GM19324 (cell line): ENCODE measurements around the gene L1TD1.
"Not testable (repeated sequence)": the region's sequence is repeated elsewhere in the genome, so short reads cannot be mapped to it uniquely, and the experiment has no call there.

Experiments used
- ATAC-seq: cut with Tn5 transposase; IDR thresholded peaks from one replicate; pipeline ENCODE4 v1.9.1; 2021; ENCODE audit warnings: mild to moderate bottlenecking, moderate library complexity; ENCODE audit not compliant: unreplicated experiment, low FRiP score

The L1TD1 gene

DNA sequence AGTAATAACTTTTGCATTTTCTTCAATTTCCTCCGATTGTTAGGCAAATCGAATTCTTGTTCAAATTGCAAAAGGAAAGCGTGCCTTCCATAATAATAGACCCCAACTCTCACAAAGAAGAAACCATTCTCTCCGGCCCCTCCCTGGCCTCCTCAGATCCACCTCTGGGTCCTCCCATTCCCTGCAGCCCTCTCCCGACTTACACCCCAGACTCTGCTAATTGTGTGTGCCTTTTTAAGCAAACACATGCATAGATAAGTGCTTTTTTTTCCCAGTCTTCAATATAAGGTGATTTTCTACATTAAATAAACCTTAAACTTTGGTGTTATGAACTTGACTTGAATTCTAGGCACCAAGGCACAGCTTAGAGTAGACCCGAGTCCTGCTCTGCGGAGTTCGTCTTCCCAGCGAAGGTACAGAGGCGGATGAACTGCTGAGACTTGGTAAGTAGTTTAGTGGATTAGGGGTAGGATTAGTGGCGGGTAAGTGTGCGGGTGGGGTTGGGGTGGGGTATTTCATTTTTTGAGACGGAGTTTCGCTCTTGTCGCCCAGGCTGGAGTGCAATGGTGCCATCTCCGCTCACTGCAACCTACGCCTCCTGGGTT lies 1.5 kb downstream of the L1TD1 start:
- no peak for ATAC-seq

DNA sequence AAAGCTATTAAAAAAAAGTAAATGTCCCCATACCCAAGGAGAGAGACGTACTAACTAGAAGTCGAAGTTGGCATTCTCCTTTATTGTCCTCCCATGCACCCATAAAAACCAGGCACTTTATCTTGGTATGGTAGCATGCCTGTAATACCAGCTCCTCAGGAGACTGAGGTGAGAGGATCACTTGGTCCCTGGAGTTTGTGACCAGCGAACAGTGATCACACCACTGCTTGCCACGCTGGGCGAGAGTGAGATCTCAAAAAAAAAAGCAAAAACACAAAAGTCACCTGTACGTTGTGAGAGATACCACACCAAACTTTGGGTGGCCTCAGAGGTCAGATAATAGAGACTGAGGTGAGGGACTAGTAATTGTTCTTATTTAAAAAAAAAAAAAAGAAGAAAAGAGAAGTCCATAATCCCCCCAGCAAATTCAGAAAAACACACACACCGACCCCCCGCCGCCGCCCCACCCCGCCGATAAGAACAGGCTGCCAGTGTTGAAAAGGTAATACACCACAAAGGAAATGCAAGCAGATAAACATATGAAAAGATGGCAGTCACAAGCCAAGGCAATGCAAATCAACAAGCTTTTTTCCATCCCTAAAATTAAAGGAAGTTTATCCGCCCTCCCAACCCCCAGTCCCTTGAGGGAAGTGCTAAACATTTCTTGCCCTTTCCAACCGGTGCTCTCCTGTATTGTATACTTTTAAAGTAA lies 3.6 kb downstream of the L1TD1 start:
- no peak for ATAC-seq

DNA sequence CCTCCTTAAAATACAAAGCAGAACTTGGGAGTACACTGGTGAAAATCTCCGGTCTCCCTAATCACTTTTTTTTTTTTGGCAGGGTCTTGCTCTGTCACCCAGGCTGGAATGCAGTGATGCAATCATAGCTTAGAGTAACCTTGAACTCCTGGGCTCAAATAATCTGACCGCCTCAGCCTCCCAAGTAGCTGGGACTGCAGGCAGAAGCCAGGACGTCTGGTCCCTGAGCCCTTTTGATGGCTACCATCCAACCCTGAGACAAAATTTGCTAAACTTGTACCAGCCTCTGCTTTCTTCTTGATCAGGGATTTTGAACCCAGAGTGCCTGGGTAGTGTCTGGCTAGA lies 4.1 kb downstream of the L1TD1 start:
- no peak for ATAC-seq

DNA sequence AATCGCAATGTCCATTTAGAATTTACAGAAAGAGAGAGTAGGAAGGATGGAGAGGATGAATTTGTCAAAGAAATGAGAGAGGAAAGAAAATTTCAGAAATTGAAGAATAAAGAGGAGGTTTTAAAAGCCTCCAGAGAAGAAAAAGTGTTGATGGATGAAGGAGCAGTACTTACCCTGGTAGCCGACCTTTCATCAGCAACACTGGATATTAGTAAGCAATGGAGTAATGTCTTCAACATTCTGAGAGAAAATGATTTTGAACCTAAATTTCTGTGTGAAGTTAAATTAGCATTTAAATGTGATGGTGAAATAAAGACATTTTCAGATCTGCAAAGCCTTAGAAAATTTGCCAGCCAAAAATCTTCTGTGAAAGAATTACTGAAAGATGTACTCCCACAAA lies 12.5 kb downstream of the L1TD1 start:
- no peak for ATAC-seq

DNA sequence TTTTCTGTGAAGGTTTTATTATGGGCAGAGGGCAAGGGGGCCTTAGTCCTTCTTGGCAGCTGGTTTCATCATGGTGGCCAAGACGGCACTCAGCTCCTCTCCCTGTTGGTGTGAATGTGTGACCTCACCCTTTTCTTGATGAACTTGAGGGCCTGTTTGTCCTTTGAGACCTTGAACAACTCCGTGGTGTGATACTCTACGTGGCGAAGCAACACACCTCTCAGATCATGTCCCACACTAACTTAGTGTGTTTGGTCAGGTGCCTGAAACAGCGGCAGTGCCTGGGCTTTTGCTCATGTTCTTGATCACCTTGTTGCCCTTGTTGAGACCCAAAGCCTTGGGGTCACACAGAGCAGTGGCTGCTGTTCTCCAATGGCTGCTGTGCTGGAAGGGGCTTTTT lies 13.4 kb downstream of the L1TD1 start:
- ATAC-seq: no peak

DNA sequence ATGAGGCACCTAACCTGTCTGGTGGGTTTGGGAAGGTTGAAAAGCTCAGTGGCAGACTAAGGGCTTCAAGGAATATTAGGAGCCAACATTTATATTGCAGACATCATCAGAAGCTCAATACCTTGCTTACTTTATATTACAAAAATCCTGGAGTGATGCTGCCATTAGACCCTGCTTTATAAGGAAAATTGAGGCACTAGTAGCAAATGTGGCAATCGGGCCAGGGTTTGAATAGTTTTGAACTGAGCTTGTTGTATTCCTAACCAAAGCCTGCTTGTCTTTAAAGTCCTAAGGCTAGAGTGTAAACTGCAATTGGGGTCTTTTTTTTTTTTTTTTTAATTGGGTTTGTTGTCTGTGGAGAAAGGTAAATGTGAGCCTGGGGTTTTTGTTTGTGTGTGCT lies 14.3 kb downstream of the L1TD1 start:
- ATAC-seq: no peak

DNA sequence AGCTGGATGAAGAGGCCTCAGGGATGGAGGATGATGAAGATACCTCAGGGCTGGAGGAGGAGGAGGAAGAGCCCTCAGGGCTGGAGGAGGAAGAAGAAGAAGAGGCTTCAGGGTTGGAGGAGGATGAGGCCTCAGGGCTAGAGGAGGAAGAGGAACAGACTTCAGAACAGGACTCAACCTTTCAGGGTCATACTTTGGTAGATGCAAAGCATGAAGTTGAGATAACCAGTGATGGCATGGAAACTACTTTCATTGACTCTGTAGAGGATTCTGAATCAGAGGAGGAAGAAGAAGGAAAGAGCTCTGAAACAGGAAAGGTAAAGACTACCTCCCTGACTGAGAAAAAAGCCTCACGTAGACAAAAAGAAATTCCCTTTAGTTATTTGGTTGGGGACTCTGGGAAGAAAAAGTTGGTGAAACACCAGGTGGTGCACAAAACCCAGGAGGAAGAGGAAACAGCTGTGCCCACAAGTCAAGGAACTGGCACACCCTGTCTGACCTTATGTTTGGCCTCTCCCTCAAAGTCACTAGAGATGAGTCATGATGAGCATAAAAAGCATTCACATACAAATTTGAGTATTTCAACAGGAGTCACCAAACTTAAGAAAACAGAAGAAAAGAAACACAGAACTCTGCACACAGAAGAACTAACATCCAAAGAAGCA lies 15.4 kb downstream of the L1TD1 start:
- no peak for ATAC-seq

DNA sequence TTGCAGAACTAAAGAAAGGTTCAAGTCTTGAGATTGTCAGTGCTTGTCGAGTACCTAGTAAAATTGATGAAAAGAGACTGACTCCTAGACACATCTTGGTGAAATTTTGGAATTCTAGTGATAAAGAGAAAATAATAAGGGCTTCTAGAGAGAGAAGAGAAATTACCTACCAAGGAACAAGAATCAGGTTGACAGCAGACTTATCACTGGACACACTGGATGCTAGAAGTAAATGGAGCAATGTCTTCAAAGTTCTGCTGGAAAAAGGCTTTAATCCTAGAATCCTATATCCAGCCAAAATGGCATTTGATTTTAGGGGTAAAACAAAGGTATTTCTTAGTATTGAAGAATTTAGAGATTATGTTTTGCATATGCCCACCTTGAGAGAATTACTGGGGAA lies 16.3 kb downstream of the L1TD1 start:
- no peak for ATAC-seq

DNA sequence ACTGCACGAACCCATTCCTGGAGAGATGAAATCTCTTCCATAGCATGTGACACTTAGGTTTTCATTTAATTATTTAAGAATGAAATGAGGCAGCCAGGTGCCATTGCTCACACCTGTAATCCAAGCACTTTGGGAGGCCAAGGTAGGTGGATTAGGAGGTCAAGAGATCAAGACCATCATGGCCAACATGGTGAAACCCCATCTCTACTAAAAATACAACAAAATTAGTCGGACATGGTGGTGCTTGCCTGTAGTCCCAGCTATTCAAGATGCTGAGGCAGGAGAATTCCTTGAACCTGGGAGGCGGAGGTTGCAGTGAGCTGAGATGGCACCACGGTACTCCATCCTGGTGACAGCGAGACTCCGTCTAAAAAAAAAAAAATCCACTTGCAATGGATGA lies 17.8 kb downstream of the L1TD1 start:
- no peak for ATAC-seq

DNA sequence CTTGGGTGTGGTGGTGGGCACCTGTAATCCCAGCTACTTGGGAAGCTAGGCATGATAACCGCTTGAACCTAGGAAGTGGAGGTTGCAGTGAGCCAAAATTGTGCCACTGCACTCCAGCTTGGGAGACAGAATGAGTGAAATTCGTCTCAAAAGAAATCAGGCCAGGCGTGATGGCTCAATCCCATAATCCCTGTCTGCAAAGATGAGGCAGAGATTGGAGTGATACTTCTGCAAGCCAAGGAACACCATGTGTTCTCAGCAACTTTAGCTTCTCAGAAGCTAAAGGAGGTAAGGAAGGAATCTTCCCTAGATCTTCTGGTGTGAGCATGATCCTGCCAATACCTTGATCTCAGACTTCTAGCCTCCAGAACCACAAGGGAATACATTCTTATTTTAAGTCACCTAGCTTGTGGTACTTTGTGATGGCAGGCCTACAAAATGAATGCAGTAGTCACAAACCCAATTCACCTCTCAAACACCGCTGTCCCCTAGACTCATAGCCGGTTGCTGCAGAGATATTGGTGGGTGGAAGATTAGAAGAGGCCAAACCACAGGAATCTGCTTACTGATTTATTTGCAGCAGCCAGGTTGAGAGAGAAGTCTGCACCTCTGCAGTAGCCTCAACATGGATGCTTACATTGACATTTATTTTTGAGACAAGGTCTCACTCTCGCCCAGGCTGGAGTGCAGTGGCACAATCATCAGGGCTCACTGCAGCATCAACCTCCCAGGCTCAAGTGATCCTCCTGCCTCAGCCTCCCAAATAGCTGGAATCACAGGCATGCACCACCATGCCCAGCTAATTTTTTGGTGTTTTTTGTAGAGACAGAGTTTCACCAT lies 18.6 kb downstream of the L1TD1 start:
- no peak for ATAC-seq

DNA sequence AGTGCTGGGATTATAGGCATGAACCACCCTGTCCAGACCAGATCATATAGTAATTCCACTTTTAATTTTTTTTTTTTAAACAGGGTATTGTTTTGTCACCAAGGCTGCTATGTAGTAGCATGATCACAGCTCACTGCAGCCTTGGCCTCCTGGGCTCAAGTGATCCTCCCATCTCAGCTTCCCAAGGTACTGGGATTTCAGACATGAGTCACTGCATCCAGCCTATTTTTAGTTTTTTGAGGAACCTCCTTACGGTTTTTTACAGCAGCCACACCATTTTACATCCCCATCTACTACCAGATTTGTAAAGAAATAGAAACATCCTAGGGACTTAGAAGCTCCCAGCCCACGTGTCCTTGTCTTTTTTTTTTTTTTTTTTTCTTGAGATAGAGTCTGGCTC lies 24.0 kb downstream of the L1TD1 start:
- no peak for ATAC-seq

DNA sequence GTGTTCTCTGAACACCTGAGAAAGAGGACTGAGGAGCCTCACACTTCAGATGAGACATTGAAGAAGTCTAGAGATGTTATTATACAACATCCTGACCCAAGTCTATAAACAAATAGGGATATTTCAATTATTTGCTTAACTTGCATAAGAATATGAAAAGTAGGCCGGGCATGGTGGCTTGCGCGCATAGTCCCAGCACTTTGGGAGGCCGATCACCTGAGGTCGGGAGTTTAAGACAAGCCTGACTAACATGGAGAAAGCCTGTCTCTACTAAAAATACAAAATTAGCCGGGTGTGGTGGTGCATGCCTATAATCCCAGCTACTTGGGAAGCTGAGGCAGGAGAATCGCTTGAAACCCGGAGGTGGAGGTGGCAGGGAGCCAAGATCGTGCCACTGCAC lies 25.8 kb downstream of the L1TD1 start:
- not testable (repeated sequence) for ATAC-seq

DNA sequence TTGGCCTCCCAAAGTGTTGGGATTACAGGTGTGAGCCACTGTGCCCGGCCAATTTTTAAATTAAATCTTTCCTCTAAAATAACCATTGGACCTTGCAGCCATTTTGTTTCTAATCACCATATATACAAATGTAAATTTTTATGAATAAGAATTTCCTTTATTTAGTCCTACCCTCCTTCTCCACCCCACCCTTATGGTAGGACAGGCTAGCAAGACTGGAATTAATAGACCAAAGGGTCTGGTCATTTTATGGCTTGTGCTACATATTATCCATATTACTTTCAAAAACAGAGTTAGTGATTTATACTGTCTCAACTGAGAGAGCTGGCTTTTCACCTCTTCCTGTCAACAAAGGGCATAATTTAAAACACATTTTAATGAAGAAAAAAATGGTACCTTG lies 26.5 kb downstream of the L1TD1 start:
- ATAC-seq: no peak

DNA sequence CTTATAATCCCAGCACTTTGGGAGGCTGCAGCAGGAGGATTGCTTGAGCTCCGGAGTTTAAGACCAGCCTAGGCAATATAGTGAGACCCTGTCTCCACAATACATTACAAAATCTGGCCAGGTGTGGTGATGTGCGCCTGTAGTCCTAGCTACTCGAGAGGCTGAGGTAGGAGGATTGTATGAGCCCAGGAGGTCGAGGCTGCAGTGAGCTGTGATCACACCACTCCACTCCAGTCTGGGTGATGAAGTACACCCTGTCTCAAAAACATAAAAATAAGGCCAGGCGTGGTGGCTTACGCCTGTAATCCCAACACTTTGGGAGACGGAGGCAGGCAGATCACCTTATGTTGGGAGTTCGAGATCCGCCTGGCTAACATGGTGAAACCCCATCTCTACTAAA lies 27.7 kb downstream of the L1TD1 start:
- ATAC-seq: no peak

DNA sequence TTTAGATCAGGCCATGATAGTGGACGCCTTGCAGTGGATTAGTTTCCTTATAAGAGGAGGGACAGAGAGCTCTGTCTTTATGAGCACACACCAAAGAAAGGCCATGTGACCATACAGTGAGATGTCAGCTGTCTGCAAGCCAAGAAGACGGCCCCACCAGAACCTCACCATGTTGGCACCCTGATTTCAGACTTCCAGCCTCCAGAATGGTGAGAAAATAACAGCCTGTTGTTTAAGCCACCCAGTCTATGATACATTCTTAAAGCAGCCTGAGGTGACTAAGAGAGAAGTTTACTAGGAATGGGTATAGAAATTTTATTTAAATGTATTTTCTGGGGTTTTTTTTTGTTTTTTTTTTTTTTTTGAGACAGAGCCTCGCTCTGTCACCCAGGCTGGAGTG lies 29.5 kb downstream of the L1TD1 start:
- ATAC-seq: no peak

DNA sequence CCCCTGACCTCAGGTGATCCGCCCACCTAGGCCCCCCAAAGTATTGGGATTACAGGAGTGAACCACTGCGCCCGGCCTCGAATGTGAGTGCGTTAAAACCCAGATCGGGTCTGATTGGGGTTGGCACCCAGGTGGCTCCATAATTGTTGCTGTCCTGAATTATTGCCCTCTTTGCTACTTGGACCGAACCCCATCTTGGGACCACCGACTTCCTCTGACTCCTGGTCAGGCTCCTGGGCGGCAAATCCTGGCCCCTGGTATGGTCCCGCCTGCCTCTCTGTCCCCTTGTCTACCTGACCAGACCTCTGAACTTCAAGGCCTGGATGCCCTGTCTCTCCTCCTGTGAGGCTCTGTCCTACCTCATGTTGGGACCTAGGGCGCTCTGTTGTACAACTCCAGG lies 32.8 kb downstream of the L1TD1 start:
- ATAC-seq: no peak

DNA sequence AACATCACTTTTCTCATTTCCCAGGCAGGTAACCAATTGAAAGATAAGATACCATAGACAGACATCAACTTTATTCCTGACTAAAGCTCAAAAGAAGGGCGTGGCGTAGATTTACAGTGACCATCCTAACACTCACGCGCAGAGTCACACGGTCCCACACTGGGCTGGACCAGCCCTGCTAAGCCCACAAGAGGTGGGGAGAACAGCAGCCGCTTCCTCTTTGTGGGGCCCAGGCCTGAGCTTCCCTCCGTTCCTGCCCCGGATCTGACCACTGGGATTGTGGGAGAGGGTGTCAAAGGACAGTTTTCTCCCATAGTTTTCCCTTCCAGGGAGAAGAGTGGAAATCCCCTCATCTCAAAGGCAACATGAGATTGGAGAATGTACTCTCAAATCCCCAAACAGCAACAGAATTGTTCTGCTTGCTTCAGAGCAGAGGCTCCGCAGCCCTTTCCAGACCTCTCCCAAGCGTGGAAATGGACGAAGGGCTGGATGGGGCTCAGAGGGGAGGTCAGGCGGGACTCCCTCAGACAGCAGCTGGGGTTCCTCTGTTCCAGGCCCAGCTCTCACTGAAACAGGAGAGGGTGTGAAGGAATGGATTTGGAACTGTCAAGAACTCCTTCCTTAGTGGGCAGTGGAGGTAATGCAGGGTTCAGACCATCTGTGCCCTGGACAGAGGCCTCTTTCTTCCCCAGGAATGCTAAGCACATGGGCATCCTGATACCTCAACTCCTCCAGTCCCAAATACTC lies 33.7 kb downstream of the L1TD1 start:
- no peak for ATAC-seq

DNA sequence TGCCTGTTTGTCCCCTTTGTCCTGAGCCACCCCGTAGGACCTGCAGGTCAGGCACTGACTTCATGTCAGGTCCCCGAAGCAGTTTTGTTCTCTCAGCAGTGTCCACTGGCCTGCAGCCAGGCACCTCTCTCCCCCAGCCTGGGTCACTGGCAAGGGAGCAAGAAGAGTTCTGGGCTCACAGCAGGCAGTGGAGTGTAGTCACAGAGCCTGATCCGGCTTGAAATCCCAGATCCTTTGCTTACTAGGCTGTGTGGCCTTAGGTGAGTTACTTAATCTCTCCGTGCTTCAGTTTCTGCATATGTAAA lies 34.2 kb downstream of the L1TD1 start:
- no peak for ATAC-seq

DNA sequence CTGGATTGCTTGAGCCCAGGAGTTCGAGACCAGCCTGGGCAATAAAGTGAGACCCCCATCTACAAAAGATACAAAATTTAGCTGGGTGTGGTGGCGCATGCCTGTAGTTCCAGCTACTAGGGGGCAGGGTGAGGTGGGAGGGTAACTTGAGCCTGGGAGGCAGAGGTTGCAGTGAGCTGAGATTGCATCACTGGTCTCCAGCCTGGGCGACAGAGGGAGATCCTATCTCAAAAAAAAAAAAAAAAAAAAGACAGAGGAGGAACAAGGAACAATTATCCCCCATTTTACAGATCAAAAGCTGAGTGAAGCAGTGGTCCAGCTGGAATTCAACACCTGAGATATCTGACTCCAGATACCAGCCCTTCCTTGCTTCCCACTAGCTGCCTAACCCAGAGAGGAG lies 34.8 kb downstream of the L1TD1 start:
- no peak for ATAC-seq

DNA sequence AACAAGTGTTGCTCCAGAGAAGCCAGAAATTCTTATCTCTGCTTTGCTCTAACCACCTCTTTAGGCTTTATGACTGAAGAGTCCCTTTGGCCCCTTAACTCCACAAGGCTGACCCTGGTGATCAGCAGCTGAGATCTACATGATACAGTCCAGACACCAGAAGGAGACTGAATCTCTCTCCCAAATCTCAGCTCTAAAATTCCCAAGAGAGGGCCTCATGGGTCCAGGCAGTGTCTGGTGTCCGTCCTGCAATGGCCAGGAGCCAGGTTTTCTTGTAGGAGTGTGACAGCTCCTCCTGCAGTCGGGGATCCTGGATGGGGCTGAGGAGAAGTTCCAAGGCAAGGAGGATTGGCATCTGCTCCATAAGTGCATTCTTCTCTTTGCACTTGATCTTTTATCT lies 35.3 kb downstream of the L1TD1 start:
- no peak for ATAC-seq

DNA sequence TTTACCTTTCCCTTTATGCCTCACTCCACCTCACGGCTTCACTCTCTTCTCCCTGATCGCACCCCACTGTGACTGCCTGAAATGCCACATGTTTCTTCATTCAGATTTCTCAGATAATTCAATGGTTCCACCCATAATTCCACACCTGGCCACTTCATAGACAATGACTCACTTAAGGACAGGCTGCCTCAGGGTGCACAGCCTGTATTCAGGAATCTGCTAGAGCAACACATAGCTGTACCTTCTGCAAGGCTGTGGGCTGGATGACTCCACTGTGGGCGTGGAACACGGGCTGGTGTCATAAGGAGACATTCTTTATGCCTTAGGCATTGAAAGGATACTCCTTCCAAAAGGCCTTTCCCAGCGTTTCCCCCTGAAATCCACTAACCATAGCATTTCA lies 36.1 kb downstream of the L1TD1 start:
- ATAC-seq: no peak
